ENCODE measurements around the gene HIRA. TPM values are rescaled to one million over a fixed set of nuclear protein-coding genes. Genes with fewer than 3 reads are reported as not detected.
"Not testable (repeated sequence)": the region's sequence is repeated elsewhere in the genome, so short reads cannot be mapped to it uniquely, and the experiment has no call there.

HIRA gene
- polyA plus RNA-seq, 1 experiment = 17.1 TPM

- no peak overlapping the region for H3K4me3 ChIP-seq (ENCODE audit: low read depth, low read length)
- POLR2A ChIA-PET = no interaction called here
- H3K36me3 ChIP-seq (ENCODE audit: control insufficient read depth, insufficient read depth, low read length) = peaks cover 12% of the 10 kb centered on the region
- no peak for DNase-seq (ENCODE audit: low read depth)
- CTCF ChIA-PET = no interaction called here
- TF ChIP-seq CTCF (IDR thresholded peaks at IDR 0.05; ENCODE audit: insufficient read depth, low read depth, low read length) = no peak
- no peaks in the 10 kb centered on the region for H3K27me3 ChIP-seq (ENCODE audit: control insufficient read depth, insufficient read depth, low read length)
Measured at GRCh38 chr22:19331975-19332374, 99.6 kb downstream of the HIRA start.

- POLR2A ChIA-PET = no interaction called here
- CTCF ChIA-PET = interaction anchor here (0.6 kb wide), 1 partner anchor 152 kb away, joined by 3 read pairs; no protein-coding TSS in a partner anchor
- Histone ChIP-seq H3K4me3 (ENCODE audit: low read depth, low read length) (no peak overlapping the region), H3K27me3 (ENCODE audit: control insufficient read depth, insufficient read depth, low read length) (no peaks in the 10 kb centered on the region), H3K36me3 (ENCODE audit: control insufficient read depth, insufficient read depth, low read length) (peaks cover 12% of the 10 kb centered on the region)
- DNase-seq (ENCODE audit: low read depth) = no peak
- TF ChIP-seq CTCF (IDR thresholded peaks at IDR 0.05; ENCODE audit: insufficient read depth, low read depth, low read length) = no peak
Measured at GRCh38 chr22:19331474-19331873, 100.1 kb downstream of the HIRA start.

GRCh38 chr22:19330865-19331418, 100.6 kb downstream of the HIRA start:
- H3K4me3 ChIP-seq (ENCODE audit: low read depth, low read length) = no peak overlapping the region
- no peaks in the 10 kb centered on the region for H3K27me3 ChIP-seq (ENCODE audit: control insufficient read depth, insufficient read depth, low read length)
- ChIA-PET POLR2A (no interaction called here), CTCF (interaction anchor here (0.6 kb wide), 1 partner anchor 151 kb away, joined by 3 read pairs; no protein-coding TSS in a partner anchor)
- H3K36me3 ChIP-seq (ENCODE audit: control insufficient read depth, insufficient read depth, low read length) = peaks cover 12% of the 10 kb centered on the region
- no peak for DNase-seq (ENCODE audit: low read depth)
- no peak for TF ChIP-seq CTCF (IDR thresholded peaks at IDR 0.05; ENCODE audit: insufficient read depth, low read depth, low read length)

- H3K4me3 ChIP-seq (ENCODE audit: low read depth, low read length); CTCF ChIA-PET; POLR2A ChIA-PET: not testable (repeated sequence)
Measured at GRCh38 chr22:19330205-19330604, 101.3 kb downstream of the HIRA start.

GRCh38 chr22:19329454-19329853, 102.1 kb downstream of the HIRA start:
- CTCF ChIA-PET = no interaction called here
- no peak for TF ChIP-seq CTCF (IDR thresholded peaks at IDR 0.05; ENCODE audit: insufficient read depth, low read depth, low read length)
- H3K4me3 ChIP-seq (ENCODE audit: low read depth, low read length) = no peak overlapping the region

More at GRCh38 chr22:19330205-19330604, 101.3 kb downstream of the HIRA start:
- H3K27me3 ChIP-seq (ENCODE audit: control insufficient read depth, insufficient read depth, low read length); DNase-seq (ENCODE audit: low read depth): not testable (repeated sequence)
- peaks cover 12% of the 10 kb centered on the region for H3K36me3 ChIP-seq (ENCODE audit: control insufficient read depth, insufficient read depth, low read length)

More at GRCh38 chr22:19329454-19329853, 102.1 kb downstream of the HIRA start:
- no peak for DNase-seq (ENCODE audit: low read depth)
- POLR2A ChIA-PET = no interaction called here
- no peaks in the 10 kb centered on the region for H3K27me3 ChIP-seq (ENCODE audit: control insufficient read depth, insufficient read depth, low read length)
- peaks cover 12% of the 10 kb centered on the region for H3K36me3 ChIP-seq (ENCODE audit: control insufficient read depth, insufficient read depth, low read length)
